Mesenchymal stem cell (in vitro differentiated cells and primary cell): ENCODE data around the gene ARRB1.
A peak's percentile ranks its signal among the peaks of the same experiment; 100 is the strongest.
"Not testable (repeated sequence)": the region's sequence is repeated elsewhere in the genome, so short reads cannot be mapped to it uniquely, and the experiment has no call there.

Experiments
- DNase-seq: peaks from one replicate; pipeline ENCODE4 v3.0.0-alpha.2; 2013
- H2AFZ ChIP-seq: one replicate; pipeline ENCODE4 v1.6.1; 2013; ENCODE audit warnings: low read depth, mild to moderate bottlenecking, control low read depth, inconsistent platforms, low read length, moderate library complexity
- H2AK5ac ChIP-seq: 2 replicates; pipeline ENCODE4 v1.6.1; 2013; ENCODE audit warnings: low read length, moderate library complexity, mild to moderate bottlenecking, inconsistent platforms; ENCODE audit not compliant: severe bottlenecking
- H2BK120ac ChIP-seq: one replicate; pipeline ENCODE4 v1.6.1; 2013; ENCODE audit warnings: low read depth, mild to moderate bottlenecking, inconsistent platforms, low read length, moderate library complexity
- H2BK12ac ChIP-seq, 2 experiments: one replicate each; pipeline ENCODE4 v1.6.1; 2013; ENCODE audit warnings: inconsistent platforms in 2 of 2, low read length in 2 of 2, mild to moderate bottlenecking in 2 of 2, moderate library complexity in 2 of 2, control low read depth in 1 of 2
- H2BK15ac ChIP-seq: one replicate; pipeline ENCODE4 v1.6.1; 2013; ENCODE audit warnings: mild to moderate bottlenecking, low read depth, inconsistent platforms; ENCODE audit not compliant: poor library complexity, severe bottlenecking
- H2BK5ac ChIP-seq: 2 replicates; pipeline ENCODE4 v1.6.1; 2013; ENCODE audit warnings: low read depth, mild to moderate bottlenecking, low read length, control low read depth, inconsistent platforms; ENCODE audit not compliant: poor library complexity, severe bottlenecking
- H3K14ac ChIP-seq, 2 experiments: one replicate each; pipeline ENCODE4 v1.6.1; 2013; ENCODE audit warnings: inconsistent platforms in 2 of 2, low read length in 2 of 2, control low read depth in 1 of 2, mild to moderate bottlenecking in 1 of 2, moderate library complexity in 1 of 2
- H3K18ac ChIP-seq, 2 experiments: one replicate each; pipeline ENCODE4 v1.6.1; 2013; ENCODE audit warnings: inconsistent platforms in 2 of 2, low read length in 2 of 2, control low read depth in 1 of 2, low read depth in 1 of 2, mild to moderate bottlenecking in 1 of 2
- H3K23ac ChIP-seq, 2 experiments: one replicate each; pipeline ENCODE4 v1.6.1; 2013; ENCODE audit warnings: inconsistent platforms in 2 of 2, low read length in 2 of 2, mild to moderate bottlenecking in 2 of 2, moderate library complexity in 2 of 2, control low read depth in 1 of 2
- H3K27ac ChIP-seq: 2 replicates; pipeline ENCODE4 v1.5.1; 2013; ENCODE audit warnings: mild to moderate bottlenecking, moderate library complexity, low read length, control low read depth, inconsistent platforms; ENCODE audit not compliant: poor library complexity, severe bottlenecking
- H3K27me3 ChIP-seq, 2 experiments: 2 replicates each; pipeline versions ENCODE4 v1.6.1 to v1.7.0; 2013; ENCODE audit warnings: low read length in 2 of 2, mild to moderate bottlenecking in 2 of 2, moderate library complexity in 2 of 2, control low read depth in 1 of 2, inconsistent platforms in 1 of 2; ENCODE audit not compliant: control insufficient read depth in 1 of 2, insufficient read depth in 1 of 2
- H3K36me3 ChIP-seq, 2 experiments: 2 replicates each; pipeline versions ENCODE4 v1.6.1 to v1.7.0; 2013; ENCODE audit warnings: low read length in 2 of 2, control low read depth in 1 of 2, inconsistent platforms in 1 of 2, low read depth in 1 of 2, mild to moderate bottlenecking in 1 of 2; ENCODE audit not compliant: insufficient read depth in 2 of 2, control insufficient read depth in 1 of 2
- H3K4ac ChIP-seq, 2 experiments: one replicate each; pipeline ENCODE4 v1.6.1; 2013; ENCODE audit warnings: inconsistent platforms in 2 of 2, low read length in 2 of 2, mild to moderate bottlenecking in 2 of 2, moderate library complexity in 2 of 2, control low read depth in 1 of 2, low read depth in 1 of 2
- H3K4me1 ChIP-seq: 2 replicates; pipeline ENCODE4 v1.6.1; 2013; ENCODE audit warnings: low read depth, low read length, control low read depth; ENCODE audit not compliant: control insufficient read depth, insufficient read depth
- H3K4me2 ChIP-seq: 2 replicates; pipeline ENCODE4 v1.6.1; 2013; ENCODE audit warnings: low read length, mild to moderate bottlenecking, inconsistent platforms; ENCODE audit not compliant: poor library complexity, severe bottlenecking
- H3K4me3 ChIP-seq, 2 experiments: 2 replicates each; pipeline versions ENCODE4 v1.5.1 to v1.7.0; 2013; ENCODE audit warnings: low read length in 2 of 2, mild to moderate bottlenecking in 2 of 2, control low read depth in 1 of 2, low read depth in 1 of 2; ENCODE audit not compliant: insufficient read depth in 1 of 2
- H3K79me1 ChIP-seq: replicated peaks from 2 replicates; pipeline ENCODE4 v1.6.1; 2013; ENCODE audit warnings: mild to moderate bottlenecking, control low read depth, low read length, inconsistent platforms; ENCODE audit not compliant: poor library complexity, severe bottlenecking
- H3K9ac ChIP-seq: 2 replicates; pipeline ENCODE4 v1.7.0; 2013; ENCODE audit warnings: mild to moderate bottlenecking, low read length, moderate library complexity
- H3K9me3 ChIP-seq: 2 replicates; pipeline ENCODE4 v1.7.0; 2013; ENCODE audit warnings: mild to moderate bottlenecking, low read length; ENCODE audit not compliant: control insufficient read depth
- H4K8ac ChIP-seq: one replicate; pipeline ENCODE4 v1.6.1; 2013; ENCODE audit warnings: inconsistent platforms, mild to moderate bottlenecking, low read length, moderate library complexity
- H4K91ac ChIP-seq: one replicate; pipeline ENCODE4 v1.6.1; 2013; ENCODE audit warnings: mild to moderate bottlenecking, low read length, inconsistent platforms
- WGBS: methylation state at CpG from one replicate; pipeline ENCODE4 v1.1.7; 2013; ENCODE audit warnings: mixed read lengths; 5-methylcytosine and 5-hydroxymethylcytosine counted together

Gene ARRB1

GRCh38 chr11:75380716-75381420 is 29.4 kb upstream of the ARRB1 start:
- Histone ChIP-seq H3K27ac (peak overlapping the region; percentile 6), H2BK120ac (no peak overlapping the region), H3K4me2 (no peak overlapping the region), H2AK5ac (peak overlapping the region; percentile 56), H4K8ac (no peak overlapping the region), H3K79me1 (no peaks in the 10 kb centered on the region), H3K14ac (no peak overlapping the region), H3K18ac (peak overlapping the region in 1 of 2 experiments; percentile 41), H3K27me3 (no peaks in the 10 kb centered on the region), H2BK12ac (peak overlapping the region in 1 of 2 experiments; percentile 60), H3K23ac (no peak overlapping the region), H3K9ac (no peak overlapping the region), H2BK15ac (peak overlapping the region; percentile 71), H3K36me3 (no peaks in the 10 kb centered on the region), H3K4ac (peak overlapping the region in 1 of 2 experiments; percentile 1), H2AFZ (no peak overlapping the region), H4K91ac (no peak overlapping the region), H3K4me3 (no peak overlapping the region), H2BK5ac (no peak overlapping the region), H3K9me3 (no peaks in the 10 kb centered on the region), H3K4me1 (peaks cover 18% of the 10 kb centered on the region)
- 82% methylated on average over 5 of the region's 7 CpGs for WGBS
- DNase-seq = peak; percentile 42

- Histone ChIP-seq H2BK5ac (no peak overlapping the region), H4K91ac (no peak overlapping the region), H3K4me2 (no peak overlapping the region), H3K23ac (no peak overlapping the region), H3K14ac (no peak overlapping the region), H3K4me3 (no peak overlapping the region), H2BK120ac (no peak overlapping the region), H4K8ac (no peak overlapping the region), H3K36me3 (no peaks in the 10 kb centered on the region), H3K9ac (no peak overlapping the region), H3K4me1 (peaks cover 18% of the 10 kb centered on the region), H3K27ac (no peak overlapping the region), H3K9me3 (no peaks in the 10 kb centered on the region), H2AFZ (no peak overlapping the region), H2AK5ac (no peak overlapping the region), H3K27me3 (no peaks in the 10 kb centered on the region), H2BK12ac (no peak overlapping the region), H3K79me1 (no peaks in the 10 kb centered on the region), H3K18ac (no peak overlapping the region), H3K4ac (no peak overlapping the region), H2BK15ac (no peak overlapping the region)
- no CpG with 5 or more reads among the region's 2 CpGs for WGBS
- DNase-seq = no peak
Measured at GRCh38 chr11:75380245-75380644, 28.8 kb upstream of the ARRB1 start.

- H3K27me3 ChIP-seq, H2BK5ac ChIP-seq, H4K8ac ChIP-seq, H3K27ac ChIP-seq, H4K91ac ChIP-seq, H3K36me3 ChIP-seq, H2AFZ ChIP-seq, DNase-seq, H2BK12ac ChIP-seq, H3K14ac ChIP-seq, H3K4me3 ChIP-seq, H3K23ac ChIP-seq, H3K79me1 ChIP-seq, H3K9me3 ChIP-seq, H3K9ac ChIP-seq, H3K4ac ChIP-seq, H2BK120ac ChIP-seq, H2BK15ac ChIP-seq, H3K4me2 ChIP-seq, H2AK5ac ChIP-seq: not testable (repeated sequence)
- whole genome bisulfite sequencing = 91% methylated on average over 11 of the region's 17 CpGs
- peaks cover 14% of the 10 kb centered on the region for H3K4me1 ChIP-seq
- peak overlapping the region in 1 of 2 experiments; percentile 34 for H3K18ac ChIP-seq
Measured at GRCh38 chr11:75378776-75379175, 27.3 kb upstream of the ARRB1 start.

- no peak overlapping the region for H3K18ac ChIP-seq
- no peak overlapping the region for H3K4me2 ChIP-seq
- H3K9ac ChIP-seq = no peak overlapping the region
- no peak overlapping the region for H2BK15ac ChIP-seq
- H2AFZ ChIP-seq = no peak overlapping the region
- H3K4me3 ChIP-seq = no peak overlapping the region
- no peak overlapping the region for H2BK5ac ChIP-seq
- peak overlapping the region in 1 of 2 experiments; percentile 19 for H2BK12ac ChIP-seq
- 82% methylated on average over 9 of the region's 9 CpGs for WGBS
- H3K27me3 ChIP-seq = no peaks in the 10 kb centered on the region
- peak; percentile 15 for DNase-seq
- no peak overlapping the region for H3K4ac ChIP-seq
- H2BK120ac ChIP-seq = no peak overlapping the region
- H3K14ac ChIP-seq = peak overlapping the region in 1 of 2 experiments; percentile 9
- no peak overlapping the region for H4K91ac ChIP-seq
- no peaks in the 10 kb centered on the region for H3K79me1 ChIP-seq
- H3K23ac ChIP-seq = no peak overlapping the region
- no peaks in the 10 kb centered on the region for H3K36me3 ChIP-seq
- H4K8ac ChIP-seq = peak overlapping the region; percentile 27
- no peaks in the 10 kb centered on the region for H3K9me3 ChIP-seq
- no peak overlapping the region for H2AK5ac ChIP-seq
- H3K4me1 ChIP-seq = peaks cover 12% of the 10 kb centered on the region
- no peak overlapping the region for H3K27ac ChIP-seq
Measured at GRCh38 chr11:75376175-75376574, 24.7 kb upstream of the ARRB1 start.
